H9 (cell line): Measurements from ENCODE around the gene EFNA1. TPM values are rescaled to one million over a fixed set of nuclear protein-coding genes. Genes with fewer than 3 reads are reported as not detected.

Experiments used
- DNase-seq: peaks from one replicate; pipeline ENCODE4 v3.0.0-alpha.2; 2017
- H2AFZ ChIP-seq: one replicate; pipeline ENCODE4 v1.6.1; 2013; ENCODE audit warnings: mild to moderate bottlenecking, low read length, control low read depth, moderate library complexity
- H2AK5ac ChIP-seq: 2 replicates; pipeline ENCODE4 v1.6.1; 2013; ENCODE audit warnings: low read length, control low read depth, mixed read lengths; ENCODE audit not compliant: insufficient read length
- H2BK120ac ChIP-seq: one replicate; pipeline ENCODE4 v1.6.1; 2013; ENCODE audit warnings: low read depth, mild to moderate bottlenecking, low read length, control low read depth, inconsistent platforms; ENCODE audit not compliant: poor library complexity, severe bottlenecking
- H2BK12ac ChIP-seq: 2 replicates; pipeline ENCODE4 v1.6.1; 2013; ENCODE audit warnings: low read length, control low read depth, mixed read lengths, low read depth; ENCODE audit not compliant: insufficient read length
- H2BK15ac ChIP-seq: 2 replicates; pipeline ENCODE4 v1.6.1; 2013; ENCODE audit warnings: low read depth, low read length, control low read depth
- H2BK20ac ChIP-seq: one replicate; pipeline ENCODE4 v1.6.1; 2013; ENCODE audit warnings: low read depth, mild to moderate bottlenecking, low read length, control low read depth, inconsistent platforms; ENCODE audit not compliant: poor library complexity, severe bottlenecking
- H2BK5ac ChIP-seq: 2 replicates; pipeline ENCODE4 v1.6.1; 2013; ENCODE audit warnings: low read length, control low read depth, mixed read lengths; ENCODE audit not compliant: insufficient read length
- H3K14ac ChIP-seq: 2 replicates; pipeline ENCODE4 v1.6.1; 2013; ENCODE audit warnings: low read length, control low read depth; ENCODE audit not compliant: insufficient read depth
- H3K18ac ChIP-seq: 2 replicates; pipeline ENCODE4 v1.6.1; 2013; ENCODE audit warnings: low read depth, mild to moderate bottlenecking, mixed read lengths, low read length, control low read depth; ENCODE audit not compliant: insufficient read length
- H3K23ac ChIP-seq: 2 replicates; pipeline ENCODE4 v1.6.1; 2013; ENCODE audit warnings: low read length, control low read depth, mixed read lengths, low read depth; ENCODE audit not compliant: insufficient read length
- H3K23me2 ChIP-seq: 2 replicates; pipeline ENCODE4 v1.6.1; 2013; ENCODE audit warnings: low read depth, mild to moderate bottlenecking, mixed read lengths, low read length, control low read depth; ENCODE audit not compliant: insufficient read length, poor library complexity, severe bottlenecking
- H3K27ac ChIP-seq: 2 replicates; pipeline ENCODE4 v1.5.1; 2013; ENCODE audit warnings: low read length, control low read depth, mixed read lengths, low read depth; ENCODE audit not compliant: insufficient read length
- H3K27me3 ChIP-seq: 2 replicates; pipeline ENCODE4 v1.6.1; 2013; ENCODE audit warnings: low read length, control low read depth, inconsistent platforms; ENCODE audit not compliant: insufficient read depth
- H3K4ac ChIP-seq: 2 replicates; pipeline ENCODE4 v1.6.1; 2013; ENCODE audit warnings: low read depth, mild to moderate bottlenecking, control low read depth, inconsistent platforms, low read length, moderate library complexity
- H3K4me1 ChIP-seq: 2 replicates; pipeline ENCODE4 v1.6.1; 2013; ENCODE audit warnings: low read length, control low read depth, inconsistent platforms; ENCODE audit not compliant: insufficient read depth
- H3K4me2 ChIP-seq: 2 replicates; pipeline ENCODE4 v1.6.1; 2013; ENCODE audit warnings: low read length, control low read depth, mixed read lengths; ENCODE audit not compliant: insufficient read length, insufficient read depth
- H3K56ac ChIP-seq: 2 replicates; pipeline ENCODE4 v1.6.1; 2013; ENCODE audit warnings: low read depth, mild to moderate bottlenecking, mixed read lengths, low read length, control low read depth; ENCODE audit not compliant: insufficient read length
- H3K79me1 ChIP-seq: 2 replicates; pipeline ENCODE4 v1.6.1; 2013; ENCODE audit warnings: low read depth, mild to moderate bottlenecking, moderate library complexity, low read length, control low read depth, inconsistent platforms; ENCODE audit not compliant: insufficient read depth, poor library complexity, severe bottlenecking
- H3K79me2 ChIP-seq: 2 replicates; pipeline ENCODE4 v1.6.1; 2013; ENCODE audit warnings: low read length, control low read depth, inconsistent platforms; ENCODE audit not compliant: insufficient read depth
- H3K9ac ChIP-seq: 2 replicates; pipeline ENCODE4 v1.6.1; 2013; ENCODE audit warnings: low read length, control low read depth, mixed read lengths; ENCODE audit not compliant: insufficient read length; ENCODE audit errors: extremely low read depth
- H3K9me3 ChIP-seq: one replicate; pipeline ENCODE4 v1.6.1; 2013; ENCODE audit warnings: low read depth, low read length, inconsistent platforms; ENCODE audit not compliant: control insufficient read depth
- H3T11ph ChIP-seq: one replicate; pipeline ENCODE4 v1.6.1; 2013; ENCODE audit warnings: mild to moderate bottlenecking, low read length, control low read depth, inconsistent platforms
- H4K20me1 ChIP-seq: one replicate; pipeline ENCODE4 v1.6.1; 2013; ENCODE audit not compliant: control insufficient read depth, insufficient read length, insufficient read depth
- H4K5ac ChIP-seq: 2 replicates; pipeline ENCODE4 v1.6.1; 2013; ENCODE audit warnings: low read depth, mild to moderate bottlenecking, mixed read lengths, low read length, control low read depth; ENCODE audit not compliant: insufficient read length
- H4K8ac ChIP-seq: replicated peaks from 2 replicates; pipeline ENCODE4 v1.6.1; 2013; ENCODE audit warnings: low read length, control low read depth, mixed read lengths, low read depth; ENCODE audit not compliant: insufficient read length
- H4K91ac ChIP-seq: 2 replicates; pipeline ENCODE4 v1.6.1; 2013; ENCODE audit warnings: low read depth, mild to moderate bottlenecking, moderate library complexity, mixed read lengths, low read length, control low read depth; ENCODE audit not compliant: insufficient read length
- H3K27ac Mint-ChIP-seq, 3 experiments: 2 replicates in 2 of 3; 3 replicates in 1 of 3; pipeline ENCODE4 v1.8.0; 2020 to 2021; ENCODE audit warnings: mixed read lengths in 3 of 3, mild to moderate bottlenecking in 1 of 3, moderate library complexity in 1 of 3
- H3K27me3 Mint-ChIP-seq: 2 replicates; pipeline ENCODE4 v1.8.0; 2021; ENCODE audit warnings: low read depth, mild to moderate bottlenecking, moderate library complexity, mixed read lengths
- H3K36me3 Mint-ChIP-seq, 3 experiments: 2 replicates in 2 of 3; 3 replicates in 1 of 3; pipeline ENCODE4 v1.8.0; 2020 to 2021; ENCODE audit warnings: low read depth in 3 of 3, mixed read lengths in 3 of 3; ENCODE audit not compliant: insufficient read depth in 1 of 3
- H3K4me1 Mint-ChIP-seq, 2 experiments: 2 replicates each; pipeline ENCODE4 v1.8.0; 2020; ENCODE audit warnings: mixed read lengths in 2 of 2
- H3K4me3 Mint-ChIP-seq, 2 experiments: 2 replicates in 1 of 2; 3 replicates in 1 of 2; pipeline ENCODE4 v1.8.0; 2020 to 2021; ENCODE audit warnings: mild to moderate bottlenecking in 2 of 2, mixed read lengths in 2 of 2, moderate library complexity in 1 of 2
- H3K9me3 Mint-ChIP-seq, 2 experiments: 2 replicates in 1 of 2; 3 replicates in 1 of 2; pipeline ENCODE4 v1.8.0; 2020; ENCODE audit warnings: mild to moderate bottlenecking in 2 of 2, mixed read lengths in 2 of 2, moderate library complexity in 1 of 2
- CTCF ChIP-seq: fragments of 200-600 bp; sonication (generic); conservative IDR thresholded peaks from 3 replicates; pipeline ENCODE4 v1.8.0; 2021; ENCODE audit warnings: antibody characterized with exemption, mild to moderate bottlenecking
- WGBS: extraction: QIAGEN DNeasy Blood & Tissue Kit; methylation state at CpG from one replicate; pipeline ENCODE4 v1.1.7; 2013; ENCODE audit warnings: missing lambda C conversion rate, low lambda C conversion rate, mixed read lengths; ENCODE audit not compliant: insufficient read length; ENCODE audit errors: extremely low coverage; 5-methylcytosine and 5-hydroxymethylcytosine counted together
- total RNA-seq: library from RNA; stranded (reverse); gene quantifications from 2 replicates; pipeline ENCODE4 v1.2.1, GENCODE V29; 2021

EFNA1 gene
- total RNA-seq, 1 experiment from 2014 or later: 1.4 TPM

DNA sequence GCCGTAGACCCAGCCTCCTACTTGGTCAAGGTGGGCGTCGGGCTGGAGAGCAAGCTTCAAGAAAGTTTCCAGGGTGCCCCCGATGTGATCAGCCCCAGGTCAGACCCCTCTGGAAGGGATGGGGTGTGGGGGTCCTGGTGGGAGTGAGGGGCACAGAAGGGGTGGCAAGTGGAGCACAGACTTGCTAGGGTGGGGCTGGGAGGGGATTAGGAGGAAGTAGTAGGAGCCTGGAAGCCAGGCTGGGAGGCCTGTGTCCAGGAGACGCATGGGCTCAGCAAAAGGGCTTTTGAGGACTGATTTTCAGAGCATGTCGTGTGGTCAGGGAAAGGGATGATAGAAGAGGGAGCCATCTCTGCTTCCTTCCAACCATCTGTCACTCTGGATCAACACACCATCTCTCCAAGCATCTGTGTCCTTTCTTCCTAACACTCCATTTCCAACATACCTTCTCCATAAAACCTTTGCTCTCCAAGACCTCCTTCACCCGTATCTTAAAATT is 54.4 kb downstream of the EFNA1 start:
- H3K36me3 Mint-ChIP-seq: peaks cover 35 to 63% (median 52%) of the 10 kb centered on the region in 3 experiments
- H3K9me3 Mint-ChIP-seq: no peaks in the 10 kb centered on the region
- Histone ChIP-seq H3K56ac (no peak overlapping the region), H2BK12ac (no peak overlapping the region), H2AK5ac (no peak overlapping the region), H3K4ac (no peak overlapping the region), H3K9ac (no peak overlapping the region), H3K23ac (no peak overlapping the region), H3K79me1 (no peaks in the 10 kb centered on the region), H4K91ac (no peak overlapping the region), H3K9me3 (no peaks in the 10 kb centered on the region), H4K20me1 (no peaks in the 10 kb centered on the region), H3K18ac (no peak overlapping the region), H2AFZ (no peak overlapping the region), H2BK20ac (no peak overlapping the region), H3T11ph (no peak overlapping the region), H3K27me3 (no peaks in the 10 kb centered on the region), H2BK15ac (no peak overlapping the region), H4K8ac (no peak overlapping the region), H3K4me1 (peaks cover 3% of the 10 kb centered on the region), H4K5ac (no peak overlapping the region), H3K27ac (no peak overlapping the region), H2BK5ac (no peak overlapping the region), H2BK120ac (no peak overlapping the region), H3K4me2 (no peak overlapping the region), H3K79me2 (no peaks in the 10 kb centered on the region), H3K14ac (no peak overlapping the region), H3K23me2 (no peaks in the 10 kb centered on the region)
- DNase-seq: no peak
- H3K27ac Mint-ChIP-seq: no peak overlapping the region
- 100% methylated on average over 1 of the region's 7 CpGs for WGBS
- H3K4me3 Mint-ChIP-seq: no peak overlapping the region
- TF ChIP-seq CTCF: no peak
- H3K4me1 Mint-ChIP-seq: peaks cover 14 to 19% of the 10 kb centered on the region in 2 experiments
- H3K27me3 Mint-ChIP-seq: no peaks in the 10 kb centered on the region; the same call in 1 of the 2 replicates
